Loucy (cell line): Measurements from ENCODE around the gene SBF2.

Experiments
- H2AFZ ChIP-seq: fragments of 200-600 bp; sonication (generic); 2 replicates; pipeline ENCODE4 v1.6.0; 2016; ENCODE audit warnings: antibody characterized with exemption, mild to moderate bottlenecking, low read length, moderate library complexity
- H3F3A ChIP-seq: fragments of 200-600 bp; 2 replicates; pipeline ENCODE4 v1.6.0; 2016; ENCODE audit warnings: antibody characterized with exemption, low read depth, mild to moderate bottlenecking
- H3K27me3 ChIP-seq: fragments of 200-600 bp; sonication (generic); 2 replicates; pipeline ENCODE4 v1.6.1; 2014; ENCODE audit warnings: low read length, mild to moderate bottlenecking; ENCODE audit not compliant: insufficient read depth, poor library complexity, severe bottlenecking
- H3K36me3 ChIP-seq: fragments of 200-600 bp; sonication (generic); 2 replicates; pipeline ENCODE4 v1.6.1; 2016; ENCODE audit warnings: low read length; ENCODE audit not compliant: insufficient read depth
- H3K4me1 ChIP-seq: fragments of 200-600 bp; sonication (generic); 2 replicates; pipeline ENCODE4 v1.5.1; 2014; ENCODE audit warnings: low read length, mild to moderate bottlenecking; ENCODE audit not compliant: insufficient read depth, poor library complexity, severe bottlenecking
- H3K4me2 ChIP-seq: fragments of 200-600 bp; sonication (generic); 2 replicates; pipeline ENCODE4 v1.6.0; 2014; ENCODE audit warnings: antibody characterized with exemption, low read length, low read depth, mild to moderate bottlenecking; ENCODE audit not compliant: poor library complexity, severe bottlenecking
- H3K4me3 ChIP-seq: fragments of 200-600 bp; sonication (generic); 2 replicates; pipeline ENCODE4 v1.5.1; 2014; ENCODE audit warnings: low read length, mild to moderate bottlenecking, mixed read lengths; ENCODE audit not compliant: poor library complexity, severe bottlenecking
- H3K79me2 ChIP-seq: fragments of 200-600 bp; sonication (generic); 2 replicates; pipeline ENCODE4 v1.6.1; 2014; ENCODE audit warnings: low read length; ENCODE audit not compliant: insufficient read depth
- H3K9ac ChIP-seq: fragments of 200-600 bp; sonication (generic); 2 replicates; pipeline ENCODE4 v1.6.0; 2014; ENCODE audit warnings: mild to moderate bottlenecking, low read depth, low read length, moderate library complexity; ENCODE audit not compliant: poor library complexity, severe bottlenecking
- H3K9me2 ChIP-seq: fragments of 200-600 bp; sonication (generic); replicated peaks from 2 replicates; pipeline ENCODE4 v1.6.1; 2016; ENCODE audit warnings: low read depth, low read length, mixed read lengths
- H3K9me3 ChIP-seq: fragments of 200-600 bp; sonication (generic); 2 replicates; pipeline ENCODE4 v1.6.1; 2014; ENCODE audit warnings: mild to moderate bottlenecking, antibody characterized with exemption, low read length, low read depth; ENCODE audit not compliant: insufficient read depth
- H4K20me1 ChIP-seq: fragments of 200-600 bp; sonication (generic); 2 replicates; pipeline ENCODE4 v1.6.0; 2014; ENCODE audit warnings: antibody characterized with exemption, low read length, mild to moderate bottlenecking; ENCODE audit not compliant: insufficient read depth, poor library complexity, severe bottlenecking
- CTCF ChIP-seq: fragments of 200-600 bp; sonication (generic); conservative IDR thresholded peaks from 2 replicates; pipeline ENCODE4 v1.5.1; 2014; ENCODE audit warnings: mild to moderate bottlenecking, antibody characterized with exemption, low read length
- EZH2phosphoT487 ChIP-seq: fragments of 200-600 bp; IDR thresholded peaks from 2 replicates; pipeline ENCODE4 v1.6.1; 2018; ENCODE audit warnings: antibody characterized with exemption, mild to moderate bottlenecking, moderate library complexity, borderline replicate concordance

The SBF2 gene

GRCh38 chr11:9974375-9974774, 319.6 kb downstream of the SBF2 start:
- Histone ChIP-seq H3K9me3 (no peaks in the 10 kb centered on the region), H4K20me1 (no peaks in the 10 kb centered on the region), H3K27me3 (no peaks in the 10 kb centered on the region), H3K9ac (no peak overlapping the region), H3K4me3 (no peak overlapping the region), H3K4me2 (no peak overlapping the region), H3K36me3 (no peaks in the 10 kb centered on the region), H3F3A (no peaks in the 10 kb centered on the region), H3K79me2 (no peaks in the 10 kb centered on the region), H2AFZ (no peak overlapping the region), H3K4me1 (peaks cover 7% of the 10 kb centered on the region), H3K9me2 (no peaks in the 10 kb centered on the region)
- TF ChIP-seq CTCF (no peak), EZH2phosphoT487 (no peak)

GRCh38 chr11:9973921-9974320, 320.1 kb downstream of the SBF2 start:
- no peak overlapping the region for H3K4me2 ChIP-seq
- H3K4me1 ChIP-seq = peaks cover 7% of the 10 kb centered on the region
- H3F3A ChIP-seq = no peaks in the 10 kb centered on the region
- H3K36me3 ChIP-seq = no peaks in the 10 kb centered on the region
- H2AFZ ChIP-seq = no peak overlapping the region
- TF ChIP-seq CTCF (no peak), EZH2phosphoT487 (no peak)
- H3K79me2 ChIP-seq = no peaks in the 10 kb centered on the region
- no peaks in the 10 kb centered on the region for H3K27me3 ChIP-seq
- no peaks in the 10 kb centered on the region for H4K20me1 ChIP-seq
- H3K9me2 ChIP-seq = no peaks in the 10 kb centered on the region
- no peaks in the 10 kb centered on the region for H3K9me3 ChIP-seq
- no peak overlapping the region for H3K4me3 ChIP-seq
- no peak overlapping the region for H3K9ac ChIP-seq

- Histone ChIP-seq H4K20me1 (no peaks in the 10 kb centered on the region), H2AFZ (no peak overlapping the region), H3K4me3 (no peak overlapping the region), H3K9ac (no peak overlapping the region), H3K27me3 (no peaks in the 10 kb centered on the region), H3K9me2 (no peaks in the 10 kb centered on the region), H3K4me1 (peaks cover 6% of the 10 kb centered on the region), H3F3A (no peaks in the 10 kb centered on the region), H3K79me2 (no peaks in the 10 kb centered on the region), H3K36me3 (no peaks in the 10 kb centered on the region), H3K9me3 (no peaks in the 10 kb centered on the region), H3K4me2 (no peak overlapping the region)
- no peak for TF ChIP-seq EZH2phosphoT487
- TF ChIP-seq CTCF = peak; percentile 90
These were observed 321.0 kb downstream of the SBF2 start for GRCh38 chr11:9972989-9973388.
